DOHH2 (cell line): Measurements from ENCODE around the gene KPNA1.

Experiments
- H3F3A ChIP-seq: fragments of 200-600 bp; sonication (generic), shearing (Covaris generic); 2 replicates; pipeline ENCODE4 v1.6.0; 2016; ENCODE audit warnings: antibody characterized with exemption, mild to moderate bottlenecking; ENCODE audit not compliant: control insufficient read depth, insufficient read depth
- H3K27ac ChIP-seq: fragments of 200-600 bp; sonication (generic); 2 replicates; pipeline ENCODE4 v1.5.1; 2014; ENCODE audit warnings: low read depth, mild to moderate bottlenecking, low read length, moderate library complexity
- H3K27me3 ChIP-seq: fragments of 200-600 bp; sonication (generic); 2 replicates; pipeline ENCODE4 v1.6.1; 2014; ENCODE audit warnings: mild to moderate bottlenecking, low read length, mixed read lengths; ENCODE audit not compliant: control insufficient read depth
- H3K36me3 ChIP-seq: fragments of 200-600 bp; sonication (generic); 2 replicates; pipeline ENCODE4 v1.6.1; 2014; ENCODE audit warnings: mild to moderate bottlenecking, low read length, moderate library complexity, mixed read lengths; ENCODE audit not compliant: control insufficient read depth
- H3K4me1 ChIP-seq: fragments of 200-600 bp; sonication (generic); 2 replicates; pipeline ENCODE4 v1.6.1; 2014; ENCODE audit warnings: mild to moderate bottlenecking, low read length, mixed read lengths; ENCODE audit not compliant: control insufficient read depth
- H3K4me2 ChIP-seq: fragments of 200-600 bp; sonication (generic); 2 replicates; pipeline ENCODE4 v1.6.0; 2014; ENCODE audit warnings: mild to moderate bottlenecking, low read length, moderate library complexity
- H3K4me3 ChIP-seq: fragments of 200-600 bp; sonication (generic); 2 replicates; pipeline ENCODE4 v1.5.1; 2014; ENCODE audit warnings: mild to moderate bottlenecking, low read length, mixed read lengths
- H3K79me2 ChIP-seq: fragments of 200-600 bp; sonication (generic); 2 replicates; pipeline ENCODE4 v1.6.1; 2014; ENCODE audit warnings: mild to moderate bottlenecking, low read length, mixed read lengths; ENCODE audit not compliant: control insufficient read depth
- H3K9me2 ChIP-seq: fragments of 200-600 bp; sonication (generic); replicated peaks from 2 replicates; pipeline ENCODE4 v1.6.1; 2014; ENCODE audit warnings: mild to moderate bottlenecking, low read length, mixed read lengths; ENCODE audit not compliant: control insufficient read depth
- H3K9me3 ChIP-seq: fragments of 200-600 bp; sonication (generic); 2 replicates; pipeline ENCODE4 v1.6.1; 2014; ENCODE audit warnings: antibody characterized with exemption, low read length, mixed read lengths; ENCODE audit not compliant: control insufficient read depth, insufficient read depth
- H4K20me1 ChIP-seq: fragments of 200-600 bp; sonication (generic); 2 replicates; pipeline ENCODE4 v1.6.0; 2014; ENCODE audit warnings: low read depth, mild to moderate bottlenecking, antibody characterized with exemption, low read length, moderate library complexity; ENCODE audit not compliant: control insufficient read depth, insufficient read depth
- EZH2phosphoT487 ChIP-seq: fragments of 200-600 bp; sonication (generic); IDR thresholded peaks from 2 replicates; pipeline ENCODE4 v1.6.1; 2017; ENCODE audit warnings: borderline replicate concordance, mild to moderate bottlenecking, antibody characterized with exemption, low read length, moderate library complexity, mixed read lengths
- TF ChIP-seq, protein P1 (sequence below): fragments of 200-600 bp; sonication (generic); IDR thresholded peaks from one replicate; pipeline ENCODE4 v1.5.1; 2014; ENCODE audit warnings: antibody characterized with exemption, mild to moderate bottlenecking, low read depth, low read length; ENCODE audit not compliant: poor library complexity, severe bottlenecking

KPNA1 gene

DNA sequence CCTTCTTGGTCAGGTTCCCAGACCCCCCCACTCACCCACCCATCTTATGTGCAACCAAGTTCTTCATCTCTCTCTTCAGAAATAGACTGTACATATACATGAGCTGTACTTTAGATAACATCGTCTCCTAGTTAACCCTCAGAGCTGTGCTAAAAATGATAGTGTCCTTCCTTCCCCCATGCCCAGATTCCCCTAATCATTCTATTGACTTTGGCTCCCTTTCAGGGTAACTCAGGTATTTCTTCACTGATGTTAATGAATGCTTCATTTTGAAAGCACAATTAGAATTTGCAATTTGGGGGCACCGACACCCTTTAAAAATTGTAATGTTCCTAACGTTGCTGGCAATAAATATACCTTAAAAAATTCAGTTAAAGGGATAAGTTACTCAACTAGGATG, 38.4 kb upstream of the KPNA1 start:
- no peak overlapping the region for H3K4me2 ChIP-seq

DNA sequence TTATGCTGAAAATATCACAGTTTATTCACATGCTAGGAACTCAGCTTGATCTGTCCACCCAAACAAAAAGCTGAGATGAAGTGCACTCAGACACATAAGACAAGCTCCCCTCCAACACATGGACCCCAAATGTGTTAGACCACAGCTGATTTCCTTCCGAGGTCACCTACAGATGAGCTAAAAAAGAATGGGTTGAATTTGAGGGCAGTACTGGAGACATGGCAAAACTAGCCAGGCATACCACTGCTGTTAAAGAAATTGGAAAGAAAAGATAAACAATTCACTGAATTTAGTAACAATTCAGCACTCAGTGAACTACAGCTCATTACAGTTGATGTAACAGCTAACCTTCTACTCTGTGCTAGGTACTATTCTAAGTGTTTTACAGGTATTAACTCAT, 33.9 kb upstream of the KPNA1 start:
- Histone ChIP-seq H3K4me1 (no peaks in the 10 kb centered on the region), H3K9me2 (no peaks in the 10 kb centered on the region)

More for the DNA sequence above, 38.4 kb upstream of the KPNA1 start:
- no peaks in the 10 kb centered on the region for H3K27me3 ChIP-seq
- no peak overlapping the region for H3K27ac ChIP-seq
- no peaks in the 10 kb centered on the region for H3K4me1 ChIP-seq
- H3K36me3 ChIP-seq, result no peaks in the 10 kb centered on the region
- H3K79me2 ChIP-seq, result no peaks in the 10 kb centered on the region
- TF ChIP-seq, protein P1, sequence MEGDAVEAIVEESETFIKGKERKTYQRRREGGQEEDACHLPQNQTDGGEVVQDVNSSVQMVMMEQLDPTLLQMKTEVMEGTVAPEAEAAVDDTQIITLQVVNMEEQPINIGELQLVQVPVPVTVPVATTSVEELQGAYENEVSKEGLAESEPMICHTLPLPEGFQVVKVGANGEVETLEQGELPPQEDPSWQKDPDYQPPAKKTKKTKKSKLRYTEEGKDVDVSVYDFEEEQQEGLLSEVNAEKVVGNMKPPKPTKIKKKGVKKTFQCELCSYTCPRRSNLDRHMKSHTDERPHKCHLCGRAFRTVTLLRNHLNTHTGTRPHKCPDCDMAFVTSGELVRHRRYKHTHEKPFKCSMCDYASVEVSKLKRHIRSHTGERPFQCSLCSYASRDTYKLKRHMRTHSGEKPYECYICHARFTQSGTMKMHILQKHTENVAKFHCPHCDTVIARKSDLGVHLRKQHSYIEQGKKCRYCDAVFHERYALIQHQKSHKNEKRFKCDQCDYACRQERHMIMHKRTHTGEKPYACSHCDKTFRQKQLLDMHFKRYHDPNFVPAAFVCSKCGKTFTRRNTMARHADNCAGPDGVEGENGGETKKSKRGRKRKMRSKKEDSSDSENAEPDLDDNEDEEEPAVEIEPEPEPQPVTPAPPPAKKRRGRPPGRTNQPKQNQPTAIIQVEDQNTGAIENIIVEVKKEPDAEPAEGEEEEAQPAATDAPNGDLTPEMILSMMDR, result no peak
- no peak for TF ChIP-seq EZH2phosphoT487
- H3K9me3 ChIP-seq, result no peaks in the 10 kb centered on the region
- no peak overlapping the region for H3K4me3 ChIP-seq
- no peaks in the 10 kb centered on the region for H3F3A ChIP-seq
- no peaks in the 10 kb centered on the region for H4K20me1 ChIP-seq
- H3K9me2 ChIP-seq, result no peaks in the 10 kb centered on the region

DNA sequence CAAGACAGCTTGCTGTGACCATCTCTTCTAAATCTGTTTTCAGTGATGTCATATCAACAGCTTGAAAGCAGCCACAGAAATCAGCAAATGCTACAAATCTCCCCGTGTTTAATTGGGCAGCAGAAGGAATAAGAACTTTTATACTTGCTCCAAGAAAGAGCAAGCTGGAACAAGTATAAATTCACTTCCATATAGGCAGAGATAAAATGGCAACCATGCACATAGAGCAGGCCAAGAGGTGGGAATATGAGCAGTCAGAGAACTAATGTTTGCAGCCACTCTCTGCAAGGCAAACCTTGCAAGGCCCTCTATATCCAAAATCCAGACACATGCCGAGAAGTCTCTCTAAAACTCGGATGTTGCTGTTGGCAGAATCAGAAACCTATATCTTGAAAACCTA, 33.3 kb upstream of the KPNA1 start:
- H3K27ac ChIP-seq, result no peak overlapping the region
- no peaks in the 10 kb centered on the region for H3K27me3 ChIP-seq
- H3F3A ChIP-seq, result no peaks in the 10 kb centered on the region
- H3K9me3 ChIP-seq, result no peaks in the 10 kb centered on the region
- no peaks in the 10 kb centered on the region for H3K79me2 ChIP-seq
- no peaks in the 10 kb centered on the region for H4K20me1 ChIP-seq
- no peak overlapping the region for H3K4me2 ChIP-seq
- H3K9me2 ChIP-seq, result no peaks in the 10 kb centered on the region
- no peaks in the 10 kb centered on the region for H3K4me1 ChIP-seq
- no peak overlapping the region for H3K4me3 ChIP-seq
- H3K36me3 ChIP-seq, result no peaks in the 10 kb centered on the region
- TF ChIP-seq, protein P1, result no peak
- TF ChIP-seq EZH2phosphoT487, result no peak

More for the DNA sequence above, 33.9 kb upstream of the KPNA1 start:
- Histone ChIP-seq H3K9me3 (no peaks in the 10 kb centered on the region), H3K27me3 (no peaks in the 10 kb centered on the region), H3K36me3 (no peaks in the 10 kb centered on the region), H3F3A (no peaks in the 10 kb centered on the region), H3K4me3 (no peak overlapping the region), H3K4me2 (no peak overlapping the region), H3K27ac (no peak overlapping the region), H4K20me1 (no peaks in the 10 kb centered on the region), H3K79me2 (no peaks in the 10 kb centered on the region)
- no peak for TF ChIP-seq EZH2phosphoT487
- TF ChIP-seq, protein P1, result no peak

DNA sequence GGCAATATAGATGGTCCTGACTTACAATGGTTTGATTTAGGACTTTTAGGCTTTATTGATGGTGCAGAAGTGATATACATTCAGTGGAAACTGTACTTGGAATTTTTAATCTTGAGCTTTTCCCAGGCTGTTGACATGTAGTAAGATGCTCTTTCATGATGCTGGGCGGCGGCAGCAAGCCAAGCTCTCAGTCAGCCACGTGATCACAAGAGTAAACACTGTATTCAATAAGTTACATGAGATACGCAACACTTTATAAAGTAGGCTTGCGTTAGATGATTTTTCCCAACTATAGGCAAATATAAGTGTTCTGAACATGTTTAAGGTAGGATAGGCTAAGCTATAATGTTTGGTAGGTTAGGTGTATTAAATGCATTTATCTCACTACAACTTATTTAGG, 31.4 kb upstream of the KPNA1 start:
- Histone ChIP-seq H3K79me2 (no peaks in the 10 kb centered on the region), H3K4me2 (no peak overlapping the region), H3K27me3 (no peaks in the 10 kb centered on the region), H3K9me2 (no peaks in the 10 kb centered on the region), H3K9me3 (no peaks in the 10 kb centered on the region), H3K27ac (no peak overlapping the region), H4K20me1 (no peaks in the 10 kb centered on the region), H3F3A (no peaks in the 10 kb centered on the region), H3K4me1 (no peaks in the 10 kb centered on the region), H3K4me3 (no peak overlapping the region), H3K36me3 (no peaks in the 10 kb centered on the region)
- TF ChIP-seq, protein P1, result no peak
- no peak for TF ChIP-seq EZH2phosphoT487
